Activated CD8-positive, alpha-beta memory T cell treated with anti-CD3 and anti-CD28 coated beads, Interleukin-2, amount 10 ng/mL, durations not matched to agents 7 days and 5 days (primary cell): ENCODE data around the gene PCDHA6. TPM values are rescaled to one million over a fixed set of nuclear protein-coding genes. Genes with fewer than 3 reads are reported as not detected.
"Not testable (repeated sequence)": the region's sequence is repeated elsewhere in the genome, so short reads cannot be mapped to it uniquely, and the experiment has no call there.

Source experiments
- ATAC-seq: fragments of 150-1000 bp; cut with Tn5 transposase; one replicate; pipeline ENCODE4 v1.10.0; 2021; ENCODE audit warnings: moderate library complexity
- CTCF ChIA-PET: fragments of 350-600 bp; sonication (Branson Sonifier 250); formaldehyde crosslinking; loops from one replicate; lab custom pipeline; 2021; ENCODE audit warnings: antibody characterized with exemption; lab: Charles Lee
- DNase-seq: peaks from one replicate; pipeline ENCODE4 v3.0.0-alpha.2; 2020
- H3K27ac Mint-ChIP-seq: one replicate; pipeline ENCODE4 v1.8.0; 2021; ENCODE audit warnings: mild to moderate bottlenecking, mixed read lengths
- H3K27me3 Mint-ChIP-seq: one replicate; pipeline ENCODE4 v1.8.0; 2021; ENCODE audit warnings: mixed read lengths
- H3K36me3 Mint-ChIP-seq: one replicate; pipeline ENCODE4 v1.8.0; 2021; ENCODE audit warnings: mild to moderate bottlenecking, mixed read lengths
- H3K4me1 Mint-ChIP-seq: one replicate; pipeline ENCODE4 v1.8.0; 2021; ENCODE audit warnings: mixed read lengths
- H3K4me3 Mint-ChIP-seq: one replicate; pipeline ENCODE4 v1.8.0; 2021; ENCODE audit warnings: mild to moderate bottlenecking, moderate library complexity, mixed read lengths
- H3K9me3 Mint-ChIP-seq: one replicate; pipeline ENCODE4 v1.8.0; 2022; ENCODE audit warnings: low read depth, mixed read lengths
- total RNA-seq, 2 experiments: library from RNA; stranded (reverse); gene quantifications; one replicate each; pipeline ENCODE4 v1.2.3, GENCODE V29; 2021

Gene PCDHA6
- total RNA-seq, 2 experiments from 2014 or later = not detected

GRCh38 chr5:140857987-140858240 is 30.2 kb downstream of the PCDHA6 start:
- Mint-ChIP-seq H3K27ac (no peak overlapping the region), H3K36me3 (peaks cover 5% of the 10 kb centered on the region), H3K4me1 (no peaks in the 10 kb centered on the region), H3K27me3 (peaks cover 9% of the 10 kb centered on the region), H3K9me3 (peaks cover 20% of the 10 kb centered on the region), H3K4me3 (no peak overlapping the region)
- CTCF ChIA-PET = no interaction called here
- DNase-seq (no peak), ATAC-seq (no peak)

- no peaks in the 10 kb centered on the region for H3K4me1 Mint-ChIP-seq
- H3K9me3 Mint-ChIP-seq = peaks cover 8% of the 10 kb centered on the region
- no peak overlapping the region for H3K27ac Mint-ChIP-seq
- CTCF ChIA-PET = no interaction called here
- no peaks in the 10 kb centered on the region for H3K27me3 Mint-ChIP-seq
- H3K36me3 Mint-ChIP-seq = no peaks in the 10 kb centered on the region
- DNase-seq (no peak), ATAC-seq (no peak)
- no peak overlapping the region for H3K4me3 Mint-ChIP-seq
These were observed 34.9 kb downstream of the PCDHA6 start for GRCh38 chr5:140862441-140863295.

- no peak within 1 kb of the TSS for H3K4me3 Mint-ChIP-seq
- H3K27ac Mint-ChIP-seq = no peak within 1 kb of the TSS
- ATAC-seq (no peak), DNase-seq (no peak)
- H3K27me3 Mint-ChIP-seq = no peaks in the 10 kb centered on the region
- CTCF ChIA-PET = no interaction called here
- no peaks in the 10 kb centered on the region for H3K4me1 Mint-ChIP-seq
- H3K9me3 Mint-ChIP-seq = peaks cover 6% of the 10 kb centered on the region
- H3K36me3 Mint-ChIP-seq = no peaks in the 10 kb centered on the region
These were observed 41.2 kb downstream of the PCDHA6 start, which contains the start of gene PCDHA11 for GRCh38 chr5:140868721-140869554. Gene PCDHA11 (plus strand): TSS chr5:140868957. CDS start chr5:140869104, 147 bp downstream.

GRCh38 chr5:140869555-140869886 is 41.8 kb downstream of the PCDHA6 start:
- H3K4me1 Mint-ChIP-seq = no peaks in the 10 kb centered on the region
- H3K36me3 Mint-ChIP-seq = no peaks in the 10 kb centered on the region
- peaks cover 4% of the 10 kb centered on the region for H3K27me3 Mint-ChIP-seq
- no peak overlapping the region for H3K4me3 Mint-ChIP-seq
- DNase-seq (no peak), ATAC-seq (no peak)
- peaks cover 6% of the 10 kb centered on the region for H3K9me3 Mint-ChIP-seq
- no peak overlapping the region for H3K27ac Mint-ChIP-seq
- CTCF ChIA-PET = no interaction called here

DNA sequence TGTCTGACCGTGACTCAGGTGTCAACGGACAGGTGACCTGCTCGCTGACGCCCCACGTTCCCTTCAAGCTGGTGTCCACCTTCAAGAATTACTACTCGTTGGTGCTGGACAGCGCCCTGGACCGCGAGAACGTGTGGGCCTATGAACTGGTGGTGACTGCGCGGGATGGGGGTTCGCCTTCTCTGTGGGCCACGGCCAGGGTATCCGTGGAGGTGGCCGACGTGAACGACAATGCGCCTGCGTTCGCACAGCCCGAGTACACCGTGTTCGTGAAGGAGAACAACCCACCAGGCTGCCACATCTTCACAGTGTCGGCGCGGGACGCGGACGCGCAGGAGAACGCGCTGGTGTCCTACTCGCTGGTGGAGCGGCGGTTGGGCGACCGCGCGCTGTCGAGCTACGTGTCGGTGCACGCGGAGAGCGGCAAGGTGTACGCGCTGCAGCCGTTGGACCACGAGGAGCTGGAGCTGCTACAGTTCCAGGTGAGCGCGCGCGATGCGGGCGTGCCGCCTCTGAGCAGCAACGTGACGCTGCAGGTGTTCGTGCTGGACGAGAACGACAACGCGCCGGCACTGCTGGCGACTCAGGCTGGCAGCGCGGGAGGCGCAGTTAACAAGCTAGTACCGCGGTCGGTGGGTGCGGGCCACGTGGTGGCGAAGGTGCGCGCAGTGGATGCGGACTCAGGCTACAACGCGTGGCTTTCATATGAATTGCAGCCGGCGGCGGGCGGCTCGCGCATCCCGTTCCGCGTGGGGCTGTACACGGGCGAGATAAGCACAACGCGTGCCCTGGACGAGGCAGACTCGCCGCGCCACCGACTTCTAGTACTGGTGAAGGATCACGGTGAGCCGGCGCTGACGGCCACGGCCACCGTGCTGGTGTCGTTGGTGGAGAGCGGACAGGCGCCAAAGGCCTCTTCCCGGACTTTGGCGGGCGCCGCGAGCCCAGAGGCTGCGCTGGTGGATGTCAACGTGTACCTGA is 42.8 kb downstream of the PCDHA6 start:
- CTCF ChIA-PET = no interaction called here
- peaks cover 6% of the 10 kb centered on the region for H3K9me3 Mint-ChIP-seq
- DNase-seq (no peak), ATAC-seq (no peak)
- H3K4me1 Mint-ChIP-seq = no peaks in the 10 kb centered on the region
- H3K27me3 Mint-ChIP-seq = peaks cover 8% of the 10 kb centered on the region
- H3K36me3 Mint-ChIP-seq = no peaks in the 10 kb centered on the region
- no peak overlapping the region for H3K4me3 Mint-ChIP-seq
- no peak overlapping the region for H3K27ac Mint-ChIP-seq

GRCh38 chr5:140875085-140876065 is 47.6 kb downstream of the PCDHA6 start, which contains the start of gene PCDHA12:
Gene PCDHA12 (plus strand): TSS chr5:140875308. CDS start chr5:140875473, 165 bp downstream.
- no peak for ATAC-seq
- no peaks in the 10 kb centered on the region for H3K4me1 Mint-ChIP-seq
- CTCF ChIA-PET = no interaction called here
- DNase-seq = no peak
- peaks cover 8% of the 10 kb centered on the region for H3K27me3 Mint-ChIP-seq
- H3K36me3 Mint-ChIP-seq = peaks cover 1% of the 10 kb centered on the region
- H3K9me3 Mint-ChIP-seq = peaks cover 8% of the 10 kb centered on the region
- no peak within 1 kb of the TSS for H3K27ac Mint-ChIP-seq
- H3K4me3 Mint-ChIP-seq = no peak within 1 kb of the TSS

- CTCF ChIA-PET, H3K4me3 Mint-ChIP-seq, H3K27me3 Mint-ChIP-seq, DNase-seq, ATAC-seq, H3K27ac Mint-ChIP-seq, H3K4me1 Mint-ChIP-seq, H3K9me3 Mint-ChIP-seq, H3K36me3 Mint-ChIP-seq: not testable (repeated sequence)
These were observed 48.9 kb downstream of the PCDHA6 start for GRCh38 chr5:140876541-140877261.

GRCh38 chr5:140877262-140877581 is 49.5 kb downstream of the PCDHA6 start:
- ATAC-seq = no peak
- Mint-ChIP-seq H3K36me3 (peaks cover 1% of the 10 kb centered on the region), H3K4me1 (no peaks in the 10 kb centered on the region), H3K9me3 (peaks cover 10% of the 10 kb centered on the region), H3K4me3 (no peak overlapping the region), H3K27me3 (peaks cover 10% of the 10 kb centered on the region), H3K27ac (no peak overlapping the region)
- no peak for DNase-seq
- CTCF ChIA-PET = no interaction called here

Other genes starting within 250 kb of the PCDHA6 start
- under 1 TPM; 0.38 to 0.56 TPM for gene CD14, start 194.8 kb upstream of the PCDHA6 start, total RNA-seq
- gene TMCO6, start 188.5 kb upstream of the PCDHA6 start, total RNA-seq = 10 to 100 TPM; 33.1 to 35.3 TPM
- 10 to 100 TPM; 75.0 to 77.0 TPM for gene NDUFA2, start 180.3 kb upstream of the PCDHA6 start, total RNA-seq
- gene IK, start 180.1 kb upstream of the PCDHA6 start, total RNA-seq = 100 to 1,000 TPM; 102 to 113 TPM
- 10 to 100 TPM; 38.7 to 40.6 TPM for gene WDR55, start 163.1 kb upstream of the PCDHA6 start, total RNA-seq
- gene DND1, start 154.4 kb upstream of the PCDHA6 start, total RNA-seq = 1 to 10 TPM; 2.8 to 2.9 TPM
- gene HARS1, start 136.6 kb upstream of the PCDHA6 start, total RNA-seq = 10 to 100 TPM; 75.9 to 93.9 TPM
- gene HARS2, start 136.5 kb upstream of the PCDHA6 start, total RNA-seq = 10 to 100 TPM; 30.7 to 36.6 TPM
- gene ZMAT2, start 127.5 kb upstream of the PCDHA6 start, total RNA-seq = 10 to 100 TPM; 45.0 to 58.6 TPM
- gene PCDHA1, start 41.8 kb upstream of the PCDHA6 start, total RNA-seq = not detected
- not detected for gene PCDHA2, start 33.1 kb upstream of the PCDHA6 start, total RNA-seq
- gene PCDHA3, start 26.9 kb upstream of the PCDHA6 start, total RNA-seq = not detected
- gene PCDHA4, start 20.9 kb upstream of the PCDHA6 start, total RNA-seq = not detected
- not detected for gene PCDHA5, start 6.3 kb upstream of the PCDHA6 start, total RNA-seq
- gene PCDHA7, start 6.3 kb downstream of the PCDHA6 start, total RNA-seq = not detected
- not detected for gene PCDHA8, start 13.2 kb downstream of the PCDHA6 start, total RNA-seq
- not detected for gene PCDHA9, start 20.4 kb downstream of the PCDHA6 start, total RNA-seq
- not detected for gene PCDHA10, start 27.9 kb downstream of the PCDHA6 start, total RNA-seq
- not detected for gene PCDHA11, start 41.0 kb downstream of the PCDHA6 start, total RNA-seq
- not detected for gene PCDHA12, start 47.3 kb downstream of the PCDHA6 start, total RNA-seq
- not detected for gene PCDHA13, start 54.2 kb downstream of the PCDHA6 start, total RNA-seq
- gene PCDHAC1, start 98.3 kb downstream of the PCDHA6 start, total RNA-seq = not detected
- gene PCDHAC2, start 138.5 kb downstream of the PCDHA6 start, total RNA-seq = not detected
- gene PCDHB1, start 223.4 kb downstream of the PCDHA6 start, total RNA-seq = not detected